Loucy (cell line): ENCODE data around the gene CADM1.

ENCODE experiments used
- EZH2phosphoT487 ChIP-seq: fragments of 200-600 bp; IDR thresholded peaks from 2 replicates; pipeline ENCODE4 v1.6.1; 2018; ENCODE audit warnings: antibody characterized with exemption, mild to moderate bottlenecking, moderate library complexity, borderline replicate concordance
- TF ChIP-seq, protein P1 (sequence below): fragments of 200-600 bp; sonication (generic); conservative IDR thresholded peaks from 2 replicates; pipeline ENCODE4 v1.5.1; 2014; ENCODE audit warnings: mild to moderate bottlenecking, antibody characterized with exemption, low read length

DNA sequence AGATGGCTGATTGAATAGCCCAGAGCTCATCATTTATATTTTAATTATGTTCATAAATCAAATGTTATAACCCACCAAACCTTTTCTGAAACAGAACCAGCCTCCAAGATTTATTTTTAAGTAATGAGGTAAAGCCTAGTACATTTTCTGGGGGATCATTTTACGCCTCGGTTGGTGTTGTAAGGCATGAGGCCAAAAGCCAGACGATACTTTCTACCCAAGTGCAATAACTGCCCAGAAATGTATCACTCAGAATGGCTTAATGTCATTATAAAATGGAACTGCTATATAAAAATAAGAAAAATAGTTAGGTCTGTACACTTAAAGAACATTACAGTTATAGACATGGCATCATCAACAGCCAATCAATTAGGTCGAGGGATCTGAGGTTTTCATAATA is 283.3 kb downstream of the CADM1 start:
- TF ChIP-seq, protein P1, sequence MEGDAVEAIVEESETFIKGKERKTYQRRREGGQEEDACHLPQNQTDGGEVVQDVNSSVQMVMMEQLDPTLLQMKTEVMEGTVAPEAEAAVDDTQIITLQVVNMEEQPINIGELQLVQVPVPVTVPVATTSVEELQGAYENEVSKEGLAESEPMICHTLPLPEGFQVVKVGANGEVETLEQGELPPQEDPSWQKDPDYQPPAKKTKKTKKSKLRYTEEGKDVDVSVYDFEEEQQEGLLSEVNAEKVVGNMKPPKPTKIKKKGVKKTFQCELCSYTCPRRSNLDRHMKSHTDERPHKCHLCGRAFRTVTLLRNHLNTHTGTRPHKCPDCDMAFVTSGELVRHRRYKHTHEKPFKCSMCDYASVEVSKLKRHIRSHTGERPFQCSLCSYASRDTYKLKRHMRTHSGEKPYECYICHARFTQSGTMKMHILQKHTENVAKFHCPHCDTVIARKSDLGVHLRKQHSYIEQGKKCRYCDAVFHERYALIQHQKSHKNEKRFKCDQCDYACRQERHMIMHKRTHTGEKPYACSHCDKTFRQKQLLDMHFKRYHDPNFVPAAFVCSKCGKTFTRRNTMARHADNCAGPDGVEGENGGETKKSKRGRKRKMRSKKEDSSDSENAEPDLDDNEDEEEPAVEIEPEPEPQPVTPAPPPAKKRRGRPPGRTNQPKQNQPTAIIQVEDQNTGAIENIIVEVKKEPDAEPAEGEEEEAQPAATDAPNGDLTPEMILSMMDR: no peak
- TF ChIP-seq EZH2phosphoT487: no peak
